Esophagus muscularis mucosa (tissue), 4 donors: ENCODE data around the gene CARD6. TPM values are rescaled to one million over a fixed set of nuclear protein-coding genes. Genes with fewer than 3 reads are reported as not detected.

ENCODE experiments used
- small RNA-seq, 3 donors: library from RNA; depleted of rRNA; stranded (forward); fragments of <200 nt; gene quantifications; one replicate each; pipeline ENCODE3, GENCODE V24; 2016
- total RNA-seq, 4 donors: library from RNA; depleted of rRNA; stranded (reverse); fragments of >200 nt; gene quantifications; one replicate each; pipeline versions ENCODE4 v1.1.0 to v1.2.1, GENCODE V29; 2016

CARD6 gene
- total RNA-seq, 4 donors from 2014 or later: 5.4 to 10.1 (median 9.0) TPM

Small RNA genes lying within 50 kb of the gene (small RNA-seq; reads per million reads assigned to genes)
- gene SNORD72: 31.7 to 39.9 (median 32.4) reads per million in 3 donors

Other genes starting within 250 kb of the CARD6 start
- gene PTGER4, start 161.5 kb upstream of the CARD6 start, total RNA-seq: 10 to 100 TPM; 13.3 to 44.6 (median 27.9) TPM
- 10 to 100 TPM; 19.1 to 32.7 (median 24.0) TPM for gene TTC33, start 85.4 kb upstream of the CARD6 start, total RNA-seq
- 10 to 100 TPM; 70.1 to 85.0 (median 78.6) TPM for gene PRKAA1, start 43.0 kb upstream of the CARD6 start, total RNA-seq
- 100 to 1,000 TPM; 119 to 984 (median 276) TPM for gene RPL37, start 6.1 kb upstream of the CARD6 start, total RNA-seq
- 1,000 to 10,000 TPM in 1 of 4 donors, 100 to 1,000 TPM in 3; 713 to 1,019 (median 874) TPM for gene C7, start 68.1 kb downstream of the CARD6 start, total RNA-seq
- not detected for gene MROH2B, start 230.0 kb downstream of the CARD6 start, total RNA-seq